HS-27A (cell line): Measurements from ENCODE around the gene TESPA1.

ENCODE experiments used
- DNase-seq: peaks from one replicate; pipeline ENCODE4 v3.0.0-alpha.2; 2012; ENCODE audit warnings: low read depth, missing footprints

TESPA1 gene

GRCh38 chr12:54983536-54984101 lies 943 bp downstream of the TESPA1 start:
- DNase-seq, result no peak

GRCh38 chr12:54981796-54982195 lies 2.8 kb downstream of the TESPA1 start:
- no peak for DNase-seq

- no peak for DNase-seq
Measured at GRCh38 chr12:54980341-54980740, 4.2 kb downstream of the TESPA1 start.

- DNase-seq, result no peak
Measured at GRCh38 chr12:54977857-54978256, 6.7 kb downstream of the TESPA1 start.

- DNase-seq, result peak; percentile 39
Measured at GRCh38 chr12:54977155-54977554, 7.4 kb downstream of the TESPA1 start.

- no peak for DNase-seq
Measured at GRCh38 chr12:54975875-54976274, 8.7 kb downstream of the TESPA1 start.

GRCh38 chr12:54975272-54975671 lies 9.3 kb downstream of the TESPA1 start:
- no peak for DNase-seq

GRCh38 chr12:54974279-54974678 lies 10.3 kb downstream of the TESPA1 start:
- no peak for DNase-seq

GRCh38 chr12:54973556-54973955 lies 11.0 kb downstream of the TESPA1 start:
- no peak for DNase-seq

GRCh38 chr12:54970741-54971140 lies 13.8 kb downstream of the TESPA1 start:
- DNase-seq, result no peak

- DNase-seq, result no peak
Measured at GRCh38 chr12:54968181-54968730, 16.3 kb downstream of the TESPA1 start.

- DNase-seq, result no peak
Measured at GRCh38 chr12:54967461-54967860, 17.1 kb downstream of the TESPA1 start.

- no peak for DNase-seq
Measured at GRCh38 chr12:54961190-54961589, 23.4 kb downstream of the TESPA1 start.

GRCh38 chr12:54959291-54960018 lies 25.1 kb downstream of the TESPA1 start:
- no peak for DNase-seq

- no peak for DNase-seq
Measured at GRCh38 chr12:54958048-54958658, 26.4 kb downstream of the TESPA1 start.

GRCh38 chr12:54956818-54957641 lies 27.5 kb downstream of the TESPA1 start:
- no peak for DNase-seq

- DNase-seq, result no peak
Measured at GRCh38 chr12:54956322-54956721, 28.2 kb downstream of the TESPA1 start.

- DNase-seq, result no peak
Measured at GRCh38 chr12:54954801-54955200, 29.8 kb downstream of the TESPA1 start.

- no peak for DNase-seq
Measured at GRCh38 chr12:54954228-54954627, 30.3 kb downstream of the TESPA1 start.

- no peak for DNase-seq
Measured at GRCh38 chr12:54950071-54950727, 34.4 kb downstream of the TESPA1 start.

GRCh38 chr12:54949073-54949711 lies 35.4 kb downstream of the TESPA1 start:
- no peak for DNase-seq
